Stimulated activated CD8-positive, alpha-beta memory T cell treated with anti-CD3 and anti-CD28 coated beads, Interleukin-7, amount 100 ng/mL, for 1 hour (primary cell): ENCODE results near the gene ZNF512B.
"Not testable (repeated sequence)": the region's sequence is repeated elsewhere in the genome, so short reads cannot be mapped to it uniquely, and the experiment has no call there.

Experiments
- DNase-seq, 2 donors: peaks; one replicate each; pipeline ENCODE4 v3.0.0-alpha.2; 2020; ENCODE audit warnings: low read depth in 2 of 2

ZNF512B gene

GRCh38 chr20:63977739-63978276 lies 8.1 kb upstream of the ZNF512B start:
- no peak for DNase-seq

GRCh38 chr20:63976980-63977738 lies 7.4 kb upstream of the ZNF512B start:
- no peak for DNase-seq

GRCh38 chr20:63976511-63976910 lies 6.8 kb upstream of the ZNF512B start:
- DNase-seq: not testable (repeated sequence)

DNA sequence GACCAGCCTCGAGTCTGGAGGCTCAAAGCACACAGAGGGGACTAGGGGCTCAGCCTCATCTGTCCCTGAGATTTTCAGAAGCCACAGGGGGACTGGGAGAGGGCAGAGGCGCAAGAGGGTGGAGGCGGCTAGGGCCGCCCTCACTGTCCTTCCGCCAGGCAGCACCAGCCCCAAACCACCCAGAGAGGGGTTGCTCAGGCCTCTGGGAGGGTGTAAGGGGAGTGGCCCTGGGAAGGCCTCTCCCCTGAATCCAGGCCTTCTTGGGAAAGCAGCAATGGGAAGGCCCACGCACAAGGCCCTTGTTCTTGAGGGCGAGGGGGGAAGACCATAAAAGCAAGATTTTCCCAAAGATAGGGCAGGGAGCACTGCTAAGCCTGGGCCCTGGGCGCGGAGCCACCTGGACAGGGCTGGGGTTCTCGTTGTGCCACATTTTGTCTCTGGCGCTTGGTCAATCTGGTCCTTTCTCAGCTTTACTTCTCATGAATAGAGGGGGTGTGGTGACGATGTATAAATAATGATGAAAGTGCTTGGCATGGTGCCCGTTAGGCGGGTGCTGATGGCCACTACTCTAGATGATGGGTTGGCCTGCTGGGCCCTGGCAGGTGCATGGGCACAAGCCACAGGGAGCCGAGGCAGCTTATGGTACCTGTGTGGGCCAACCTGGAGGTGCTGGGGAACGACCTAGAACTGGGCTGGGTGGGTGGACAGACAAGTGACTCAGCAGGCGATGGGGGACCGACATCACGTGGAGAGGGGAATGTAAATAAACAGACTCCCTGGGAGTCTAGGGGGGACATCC lies 4.9 kb upstream of the ZNF512B start:
- no peak for DNase-seq

GRCh38 chr20:63973636-63974401 lies 4.1 kb upstream of the ZNF512B start:
- peak in 1 of 2 donors; percentile 62 for DNase-seq

DNA sequence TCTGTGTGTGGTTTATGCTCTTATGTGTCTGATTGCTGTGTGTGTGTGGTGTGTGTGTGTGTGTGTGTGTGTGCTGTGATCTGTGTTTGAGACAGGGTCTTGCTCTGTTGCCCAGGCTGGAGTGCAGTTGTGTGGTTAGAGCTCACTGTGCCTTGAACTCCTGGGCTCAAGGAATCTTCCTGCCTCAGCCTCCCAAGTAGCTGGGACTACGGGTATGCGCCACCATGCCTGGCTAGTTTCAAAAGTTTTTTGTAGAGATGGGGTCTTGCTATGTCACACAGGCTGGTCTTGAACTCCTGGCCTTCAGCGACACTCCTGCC lies 3.4 kb upstream of the ZNF512B start:
- DNase-seq: no peak

DNA sequence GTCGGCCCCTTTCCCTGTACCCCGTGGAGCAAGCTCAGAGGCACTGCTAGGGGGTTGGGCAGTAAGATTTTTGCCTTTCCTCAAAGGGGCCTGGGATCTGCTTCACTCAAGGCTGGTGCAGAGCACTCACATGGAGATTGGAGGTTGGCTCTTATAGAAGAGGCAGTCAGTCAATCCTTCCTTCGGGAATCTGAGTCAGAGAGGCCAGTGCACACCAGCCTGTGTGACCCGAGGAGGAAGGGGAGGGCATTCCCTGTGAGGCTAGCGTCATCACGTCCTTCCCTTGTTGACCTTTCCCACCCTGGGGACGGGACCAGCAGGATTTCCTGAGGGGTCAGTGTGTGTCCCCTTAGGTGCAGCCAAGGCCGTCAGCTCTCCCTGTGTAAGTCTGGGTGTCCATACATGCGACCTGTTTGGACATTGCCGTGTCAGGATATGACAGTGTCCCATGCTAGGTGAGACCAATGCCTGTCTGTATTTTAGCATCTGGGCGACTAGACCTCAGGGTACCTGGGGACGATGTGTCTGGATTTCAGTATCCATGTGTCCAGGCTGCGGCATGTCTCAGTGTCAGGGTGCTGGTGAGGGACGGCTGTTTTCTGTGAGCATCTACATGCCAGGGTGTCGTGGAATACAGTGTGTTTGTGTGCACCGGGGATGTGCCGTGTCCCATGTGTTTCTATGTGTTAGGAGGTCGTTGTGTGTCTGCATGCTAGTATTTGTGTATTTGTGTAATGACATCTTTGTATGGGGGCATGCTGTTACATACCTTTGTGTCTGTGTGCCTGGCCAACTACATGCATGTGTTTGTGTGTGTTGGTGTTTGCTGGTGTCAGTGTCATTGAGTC lies 2.8 kb upstream of the ZNF512B start:
- no peak for DNase-seq

DNA sequence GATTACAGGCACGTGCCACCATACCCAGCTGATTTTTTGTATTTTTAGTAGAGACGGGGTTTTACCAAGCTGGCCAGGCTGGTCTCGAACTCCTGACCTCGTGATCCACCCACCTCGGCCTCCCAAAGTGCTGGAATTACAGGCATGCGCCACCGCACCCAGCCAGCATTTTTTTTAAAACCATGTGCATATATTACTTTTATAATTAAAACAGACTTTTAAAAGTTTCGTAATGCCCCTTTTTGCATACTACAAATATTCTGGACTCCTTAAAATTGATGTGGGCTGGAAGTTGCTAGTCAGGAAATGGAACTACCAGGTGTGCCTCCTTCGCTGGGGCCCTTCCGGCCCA lies 2.2 kb upstream of the ZNF512B start:
- not testable (repeated sequence) for DNase-seq

- DNase-seq: no peak
These were observed 1.1 kb upstream of the ZNF512B start for GRCh38 chr20:63970714-63971431.

DNA sequence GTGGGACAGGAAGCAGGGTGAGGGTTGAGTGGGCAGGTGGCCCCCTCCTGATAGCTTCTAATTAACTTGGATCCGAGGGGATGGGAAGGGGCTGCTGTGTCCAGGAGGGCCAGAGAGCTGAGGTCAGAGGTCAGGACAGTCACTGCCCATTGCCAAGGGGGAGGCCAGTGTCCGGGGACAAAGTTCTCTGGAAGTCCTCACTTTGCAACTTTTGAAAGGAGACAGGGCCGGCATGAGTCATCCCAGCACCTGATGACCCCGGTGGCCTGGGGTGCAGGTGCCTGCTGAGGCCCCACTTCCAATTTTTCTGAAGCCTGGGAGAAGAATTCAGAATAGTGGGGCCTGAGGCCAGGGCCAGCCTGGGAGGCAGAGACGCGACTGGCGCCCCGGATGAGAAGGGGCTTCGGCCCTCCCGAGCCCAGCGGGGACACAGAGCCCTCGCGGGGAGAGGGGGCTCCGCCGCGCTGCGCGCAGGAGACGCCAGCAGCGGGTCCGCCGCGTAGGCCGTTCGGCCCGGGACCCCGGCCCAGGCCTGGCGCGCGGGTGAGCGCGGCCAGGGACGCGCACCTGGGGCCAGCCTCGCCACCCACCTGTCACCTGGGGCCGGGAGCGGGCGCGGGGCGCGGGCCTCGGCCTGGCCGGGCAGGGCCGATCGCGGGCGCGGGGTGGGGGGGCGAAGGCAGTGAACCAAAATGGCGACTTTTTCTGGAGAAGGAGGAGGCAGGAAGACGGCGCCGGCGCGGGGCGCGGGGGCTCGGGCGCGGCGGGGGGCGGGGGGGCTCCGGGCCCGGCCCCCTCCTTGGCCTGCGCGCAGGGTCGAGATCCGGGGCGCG lies 586 bp downstream of the ZNF512B start:
- DNase-seq: no peak

DNA sequence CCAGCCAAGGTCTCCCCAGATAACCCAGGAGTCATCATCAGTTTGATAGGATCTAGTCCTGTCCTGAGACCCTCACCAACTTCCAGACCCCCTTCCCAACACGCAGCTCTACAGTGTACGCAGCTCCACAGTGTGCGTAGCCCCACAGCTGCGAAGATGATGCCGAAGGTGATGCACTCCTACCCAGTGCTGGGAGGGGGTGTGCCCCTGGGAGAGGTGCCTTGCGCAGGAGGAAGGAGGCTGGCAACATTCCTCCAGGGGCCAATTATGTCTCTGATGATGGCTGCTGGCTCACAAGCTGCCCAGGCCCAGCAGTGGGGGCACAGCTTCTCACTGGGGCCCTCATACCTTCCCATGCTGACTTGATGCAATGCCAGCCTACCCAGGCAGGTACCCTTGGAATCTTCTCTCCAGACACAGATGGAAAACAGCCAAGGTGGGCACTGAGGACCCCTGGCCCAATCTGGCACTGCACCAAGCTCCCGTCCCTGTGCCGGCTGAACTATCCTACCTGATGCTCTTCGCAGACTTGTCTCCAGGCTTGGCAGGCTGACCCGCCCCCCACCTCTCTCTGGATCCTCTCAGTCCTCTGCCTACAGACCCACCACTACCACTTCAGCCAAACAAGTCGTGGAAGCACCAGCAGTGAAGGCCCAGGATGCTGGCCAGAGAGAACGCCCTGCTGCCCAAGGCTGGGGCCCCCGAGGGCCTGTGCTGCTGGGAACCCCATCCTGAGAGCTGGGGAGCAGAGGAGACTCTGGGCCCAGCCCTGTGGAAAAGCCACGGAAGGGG lies 1.4 kb downstream of the ZNF512B start:
- no peak for DNase-seq

DNA sequence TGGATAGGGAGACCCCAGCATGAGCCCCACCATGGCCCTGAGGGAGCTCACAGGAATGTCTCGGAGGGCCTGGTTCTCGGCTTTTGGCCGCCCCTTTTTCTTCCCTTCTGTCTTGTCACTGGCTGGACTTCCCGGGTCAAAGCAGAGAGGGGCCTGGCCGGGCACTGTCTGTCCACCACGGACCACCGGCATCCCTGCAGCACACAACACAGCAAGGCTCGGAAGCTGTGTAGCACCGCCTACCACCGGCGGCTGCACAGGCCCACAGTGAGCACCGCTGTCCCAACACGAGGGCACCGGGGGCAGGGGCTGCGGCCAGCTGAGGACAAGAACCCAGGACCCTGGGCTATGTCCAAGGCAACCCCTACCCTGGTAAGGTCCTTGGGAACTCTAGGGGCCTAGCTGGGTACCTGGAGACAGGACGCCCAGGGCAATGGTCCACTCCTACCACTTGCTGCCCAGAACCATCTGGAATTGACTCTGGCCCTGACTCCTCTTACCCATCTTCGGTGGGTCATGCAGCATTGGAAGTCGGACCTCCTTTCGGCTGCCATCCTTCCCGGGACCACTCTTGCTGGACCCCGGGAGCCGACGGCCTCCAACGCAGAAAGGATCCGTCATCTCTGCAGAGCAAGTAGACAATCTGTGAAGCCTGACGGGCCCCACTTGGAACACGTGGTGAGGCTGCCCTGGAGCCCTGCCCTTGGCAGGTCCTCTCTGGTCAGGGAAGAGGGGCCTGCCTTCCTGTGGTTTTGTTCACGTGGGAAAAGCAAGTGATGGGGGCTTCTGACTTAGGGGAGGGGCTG lies 2.2 kb downstream of the ZNF512B start:
- DNase-seq: no peak

GRCh38 chr20:63966944-63967322 lies 2.8 kb downstream of the ZNF512B start:
- no peak for DNase-seq

DNA sequence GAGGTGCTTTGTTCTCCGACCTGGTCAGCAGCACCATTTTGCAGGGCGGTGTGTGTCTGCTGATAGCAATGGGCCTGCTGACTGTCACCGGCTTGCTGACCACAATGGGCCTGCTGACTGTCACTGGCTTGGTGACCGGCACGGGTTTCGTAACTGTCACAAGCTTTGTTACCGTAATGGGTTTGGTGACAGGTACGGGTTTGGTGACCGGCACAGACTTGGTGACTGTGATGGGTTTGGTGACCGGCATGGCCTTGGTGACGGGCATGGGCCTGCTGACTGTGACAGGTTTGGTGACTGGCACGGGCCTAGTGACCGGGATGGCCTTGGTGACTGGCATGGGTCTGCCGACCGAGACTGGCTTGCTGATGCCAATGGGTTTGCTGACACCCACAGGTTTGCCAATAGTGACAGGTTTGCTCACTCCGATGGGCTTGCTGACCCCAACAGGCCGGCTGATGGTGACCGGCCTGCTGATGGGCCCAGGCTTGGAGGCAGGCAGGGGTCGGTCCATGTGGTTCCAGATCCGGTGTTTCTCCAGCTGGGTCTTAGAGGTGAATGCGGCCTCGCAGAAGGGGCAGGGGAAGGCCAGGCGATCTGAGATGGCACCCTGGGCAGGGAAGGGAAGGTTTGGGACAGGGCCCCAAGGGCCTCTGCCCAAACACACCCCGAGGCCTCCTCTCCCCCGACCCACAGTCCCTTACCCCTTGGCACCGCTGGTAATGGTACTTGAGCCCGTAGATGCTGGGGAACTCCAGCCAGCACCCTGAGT lies 3.4 kb downstream of the ZNF512B start:
- no peak for DNase-seq

GRCh38 chr20:63964412-63964811 lies 5.3 kb downstream of the ZNF512B start:
- DNase-seq: no peak

DNA sequence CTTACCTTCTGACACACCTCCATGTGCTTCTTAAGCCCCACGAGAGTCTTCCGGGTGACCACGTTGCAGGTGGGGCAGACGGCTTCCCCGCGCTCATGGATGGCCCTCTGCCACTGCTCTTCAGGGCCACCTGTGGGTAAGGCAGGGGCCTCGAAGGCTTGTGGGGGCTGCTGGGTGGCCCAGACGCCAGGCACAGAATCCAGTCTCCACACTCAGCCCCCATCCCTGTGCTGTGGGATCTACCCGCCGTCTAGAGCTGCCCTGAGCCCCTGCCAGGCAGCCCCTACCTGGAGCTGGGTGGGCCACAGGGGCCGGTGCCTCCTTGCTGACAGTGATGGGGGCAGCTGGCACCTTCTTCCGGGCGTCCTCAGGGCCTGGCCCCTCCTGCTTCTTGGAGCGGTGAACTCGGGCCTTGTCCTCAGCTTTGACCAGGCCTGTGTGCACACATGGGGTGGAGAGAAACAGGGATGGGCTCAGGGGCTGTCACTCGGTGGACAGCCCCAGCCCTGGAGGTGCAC lies 5.9 kb downstream of the ZNF512B start:
- DNase-seq: no peak

- DNase-seq: no peak
These were observed 6.4 kb downstream of the ZNF512B start for GRCh38 chr20:63963348-63963741.
